PC-3 (cell line): ENCODE results near the gene KANK2. TPM values are rescaled to one million over a fixed set of nuclear protein-coding genes. Genes with fewer than 3 reads are reported as not detected.

Source experiments
- ATAC-seq: fragments of 200-7000 bp; cut with Tn5 transposase; 2 replicates; pipeline ENCODE4 v1.9.1; 2020; ENCODE audit warnings: mild to moderate bottlenecking, moderate library complexity
- BruUV-seq: library from RNA; stranded (reverse); fragments of 400-500 nt; replicated peaks from 2 replicates; lab custom pipeline; 2021; lab: Mats Ljungman, UMichigan
- CTCF ChIA-PET: fragments of 300-600 bp; sonication (Branson Sonifier 250); formaldehyde crosslinking; loops from one replicate; lab custom pipeline; 2022; ENCODE audit warnings: antibody characterized with exemption; lab: Charles Lee
- POLR2A ChIA-PET: fragments of 300-600 bp; sonication (Branson Sonifier 250); formaldehyde crosslinking; loops from one replicate; lab custom pipeline; 2022; ENCODE audit warnings: antibody characterized with exemption; ENCODE audit not compliant: unreplicated experiment; lab: Charles Lee
- DNase-seq: peaks from one replicate; pipeline ENCODE4 v3.0.0-alpha.2; 2015
- H2AFZ ChIP-seq: fragments of 300-600 bp; sonication (generic); 2 replicates; pipeline ENCODE4 v1.6.0; 2016; ENCODE audit warnings: antibody characterized with exemption, low read length
- H3F3A ChIP-seq: fragments of 300-600 bp; sonication (generic); one replicate; pipeline ENCODE4 v1.6.0; 2017; ENCODE audit warnings: antibody characterized with exemption, low read length, control low read depth, mild to moderate bottlenecking; ENCODE audit not compliant: unreplicated experiment
- H3K27ac ChIP-seq: fragments of 300-600 bp; sonication (generic); 2 replicates; pipeline ENCODE4 v1.5.1; 2016; ENCODE audit warnings: mild to moderate bottlenecking, low read length
- H3K27me3 ChIP-seq: fragments of 300-600 bp; sonication (generic); 2 replicates; pipeline ENCODE4 v1.6.1; 2016; ENCODE audit warnings: low read length, mixed read lengths
- H3K36me3 ChIP-seq: fragments of 300-600 bp; sonication (generic); 2 replicates; pipeline ENCODE4 v1.6.1; 2016; ENCODE audit warnings: low read depth, mixed run types, low read length, mixed read lengths
- H3K4me1 ChIP-seq: fragments of 300-600 bp; sonication (generic); 2 replicates; pipeline ENCODE4 v1.5.1; 2016; ENCODE audit warnings: low read length; ENCODE audit not compliant: insufficient read depth
- H3K4me2 ChIP-seq: fragments of 300-600 bp; sonication (generic); 2 replicates; pipeline ENCODE4 v1.6.0; 2016; ENCODE audit warnings: low read length
- H3K4me3 ChIP-seq: fragments of 300-600 bp; sonication (generic); 2 replicates; pipeline ENCODE4 v1.5.1; 2016; ENCODE audit warnings: mild to moderate bottlenecking, low read length, mixed read lengths
- H3K79me2 ChIP-seq: fragments of 300-600 bp; sonication (generic); 2 replicates; pipeline ENCODE4 v1.6.1; 2017; ENCODE audit warnings: low read length, mixed read lengths
- H3K9ac ChIP-seq: fragments of 300-600 bp; sonication (generic); 2 replicates; pipeline ENCODE4 v1.6.0; 2016; ENCODE audit warnings: mild to moderate bottlenecking, low read length
- H3K9me2 ChIP-seq: fragments of 300-600 bp; sonication (generic); replicated peaks from 2 replicates; pipeline ENCODE4 v1.6.1; 2016; ENCODE audit warnings: mixed run types, low read length, mixed read lengths
- H3K9me3 ChIP-seq: fragments of 300-600 bp; sonication (generic); 2 replicates; pipeline ENCODE4 v1.6.1; 2016; ENCODE audit warnings: low read length, mixed read lengths
- H4K20me1 ChIP-seq: fragments of 300-600 bp; sonication (generic); 2 replicates; pipeline ENCODE4 v1.6.1; 2016; ENCODE audit warnings: low read length, mixed read lengths
- EZH2 ChIP-seq: fragments of 300-600 bp; sonication (generic); IDR thresholded peaks from one replicate; pipeline ENCODE4 v1.6.1; 2017; ENCODE audit warnings: antibody characterized with exemption, mild to moderate bottlenecking, low read length; ENCODE audit not compliant: unreplicated experiment
- EZH2phosphoT487 ChIP-seq: fragments of 300-600 bp; sonication (generic); IDR thresholded peaks from 2 replicates; pipeline ENCODE4 v1.6.1; 2018; ENCODE audit warnings: mild to moderate bottlenecking, antibody characterized with exemption, low read length, borderline replicate concordance
- intact Hi-C: fragments of 100-400 bp; cut with micrococcal nuclease; formaldehyde crosslinking; loops from 2 replicates; pipeline ENCODE4 v1.9.0; 2023
- total RNA-seq: library from RNA; depleted of rRNA; stranded (reverse); fragments of >200 nt; gene quantifications from 2 replicates; pipeline ENCODE4 v1.2.3, GENCODE V29; 2014
- TF ChIP-seq, protein P1 (sequence below): fragments of 300-600 bp; sonication (generic); conservative IDR thresholded peaks from 2 replicates; pipeline ENCODE4 v1.5.1; 2017; ENCODE audit warnings: antibody characterized with exemption, low read depth, mild to moderate bottlenecking, low read length

Gene KANK2
- total RNA-seq, 1 experiment from 2014 or later: 98.4 TPM

DNA sequence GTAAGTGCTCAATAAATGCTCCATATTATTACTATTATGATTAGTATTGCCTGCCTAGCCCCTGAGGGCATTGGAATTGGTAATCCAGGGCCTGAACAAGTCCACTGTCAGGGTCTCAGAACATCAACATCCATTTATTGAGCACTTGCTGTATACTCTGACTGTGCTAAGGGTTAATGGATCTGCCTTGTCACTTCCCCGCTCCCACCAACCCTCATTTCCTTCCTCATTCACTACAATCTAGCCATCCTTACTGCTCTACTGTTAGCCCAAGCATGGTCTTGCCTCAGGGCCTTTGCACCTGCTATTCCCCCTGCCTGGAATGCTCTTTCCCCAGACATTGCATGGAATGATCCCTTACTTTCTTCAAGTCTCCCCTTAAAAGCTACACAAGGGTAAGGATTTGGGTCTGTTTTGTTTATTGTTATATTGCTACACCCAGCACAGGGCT, 29.4 kb upstream of the KANK2 start:
- H3K9me3 ChIP-seq: 0 out of 2 replicates have a peak, but pooled peaks cover under 1% of the 10 kb centered on the region
- no peaks in the 10 kb centered on the region for H3K79me2 ChIP-seq
- H2AFZ ChIP-seq: no peak overlapping the region
- no peaks in the 10 kb centered on the region for H3K9me2 ChIP-seq
- BruUV-seq: no TSS peak
- no peaks in the 10 kb centered on the region for H3K27me3 ChIP-seq
- ChIA-PET CTCF (no interaction called here), POLR2A (no interaction called here)
- TF ChIP-seq EZH2 (no peak), EZH2phosphoT487 (no peak)
- TF ChIP-seq, protein P1, sequence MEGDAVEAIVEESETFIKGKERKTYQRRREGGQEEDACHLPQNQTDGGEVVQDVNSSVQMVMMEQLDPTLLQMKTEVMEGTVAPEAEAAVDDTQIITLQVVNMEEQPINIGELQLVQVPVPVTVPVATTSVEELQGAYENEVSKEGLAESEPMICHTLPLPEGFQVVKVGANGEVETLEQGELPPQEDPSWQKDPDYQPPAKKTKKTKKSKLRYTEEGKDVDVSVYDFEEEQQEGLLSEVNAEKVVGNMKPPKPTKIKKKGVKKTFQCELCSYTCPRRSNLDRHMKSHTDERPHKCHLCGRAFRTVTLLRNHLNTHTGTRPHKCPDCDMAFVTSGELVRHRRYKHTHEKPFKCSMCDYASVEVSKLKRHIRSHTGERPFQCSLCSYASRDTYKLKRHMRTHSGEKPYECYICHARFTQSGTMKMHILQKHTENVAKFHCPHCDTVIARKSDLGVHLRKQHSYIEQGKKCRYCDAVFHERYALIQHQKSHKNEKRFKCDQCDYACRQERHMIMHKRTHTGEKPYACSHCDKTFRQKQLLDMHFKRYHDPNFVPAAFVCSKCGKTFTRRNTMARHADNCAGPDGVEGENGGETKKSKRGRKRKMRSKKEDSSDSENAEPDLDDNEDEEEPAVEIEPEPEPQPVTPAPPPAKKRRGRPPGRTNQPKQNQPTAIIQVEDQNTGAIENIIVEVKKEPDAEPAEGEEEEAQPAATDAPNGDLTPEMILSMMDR: no peak
- no peaks in the 10 kb centered on the region for H3K4me1 ChIP-seq
- no peak overlapping the region for H3K4me2 ChIP-seq
- H3K4me3 ChIP-seq: no peak overlapping the region
- intact Hi-C loops: no loop called here
- no peak overlapping the region for H3K9ac ChIP-seq
- no peaks in the 10 kb centered on the region for H3F3A ChIP-seq
- no peaks in the 10 kb centered on the region for H4K20me1 ChIP-seq
- DNase-seq (no peak), ATAC-seq (no peak)
- H3K27ac ChIP-seq: no peak overlapping the region
- H3K36me3 ChIP-seq: peaks cover 17% of the 10 kb centered on the region

DNA sequence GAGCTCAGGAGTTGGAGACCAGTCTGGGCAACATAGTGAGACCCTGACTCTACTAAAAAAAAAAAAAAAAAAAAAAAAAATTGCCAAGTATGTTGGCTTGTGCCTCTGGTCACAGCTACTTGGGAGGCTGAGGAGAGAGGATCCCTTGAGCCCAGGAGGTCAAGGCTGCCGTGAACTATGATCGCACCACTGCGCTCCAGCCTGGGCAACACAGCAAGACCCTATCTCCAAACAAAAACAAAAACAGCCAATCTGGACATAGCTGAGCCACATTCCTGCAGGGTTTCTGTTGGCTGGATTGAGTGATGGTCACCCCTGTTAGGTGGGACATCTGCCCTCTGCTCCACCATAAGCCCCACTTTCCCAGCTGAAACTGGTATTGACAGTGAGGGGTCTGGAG, 28.5 kb upstream of the KANK2 start:
- H3K9ac ChIP-seq: no peak overlapping the region
- no peaks in the 10 kb centered on the region for H3K27me3 ChIP-seq
- DNase-seq: no peak
- POLR2A ChIA-PET: no interaction called here
- peaks cover 8% of the 10 kb centered on the region; the same call in 1 of the 2 replicates for H3K9me3 ChIP-seq
- no peaks in the 10 kb centered on the region for H4K20me1 ChIP-seq
- H3K4me1 ChIP-seq: no peaks in the 10 kb centered on the region
- no peak for TF ChIP-seq EZH2phosphoT487
- TF ChIP-seq, protein P1: no peak
- no peak for TF ChIP-seq EZH2
- H3K27ac ChIP-seq: no peak overlapping the region
- intact Hi-C loops: no loop called here
- ATAC-seq: no peak
- H3K4me2 ChIP-seq: no peak overlapping the region
- CTCF ChIA-PET: no interaction called here
- peaks cover 26% of the 10 kb centered on the region for H3K36me3 ChIP-seq
- BruUV-seq: no TSS peak
- no peaks in the 10 kb centered on the region for H3K79me2 ChIP-seq
- no peaks in the 10 kb centered on the region for H3F3A ChIP-seq
- H2AFZ ChIP-seq: no peak overlapping the region
- no peaks in the 10 kb centered on the region for H3K9me2 ChIP-seq
- H3K4me3 ChIP-seq: no peak overlapping the region

DNA sequence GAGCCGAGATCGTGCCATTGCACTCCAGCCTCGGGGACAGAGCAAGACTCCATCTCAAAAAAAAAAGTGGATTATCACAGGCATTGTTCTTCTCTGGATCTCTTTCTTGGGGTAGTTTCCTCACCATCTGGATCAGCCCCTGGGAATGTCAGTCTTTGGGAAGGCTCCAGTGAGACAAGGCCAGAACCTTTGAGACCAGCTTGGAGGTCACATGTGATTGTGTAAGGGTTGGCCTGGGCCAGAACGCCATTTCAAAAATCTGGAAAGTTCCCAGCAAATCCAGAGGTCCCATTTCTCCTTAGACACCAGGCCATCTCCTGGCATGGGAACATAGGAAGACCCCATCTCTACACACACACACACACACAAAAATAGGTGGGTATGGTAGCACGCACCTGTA, 27.8 kb upstream of the KANK2 start:
- H3K9me3 ChIP-seq: peaks cover 8% of the 10 kb centered on the region; the same call in 1 of the 2 replicates
- H2AFZ ChIP-seq: no peak overlapping the region
- no peaks in the 10 kb centered on the region for H3K9me2 ChIP-seq
- H3K79me2 ChIP-seq: no peaks in the 10 kb centered on the region
- H3K27ac ChIP-seq: no peak overlapping the region
- H3K4me3 ChIP-seq: no peak overlapping the region
- no peaks in the 10 kb centered on the region for H3K27me3 ChIP-seq
- DNase-seq (no peak), ATAC-seq (no peak)
- no peaks in the 10 kb centered on the region for H4K20me1 ChIP-seq
- TF ChIP-seq EZH2 (no peak), EZH2phosphoT487 (no peak)
- TF ChIP-seq, protein P1: no peak
- CTCF ChIA-PET: no interaction called here
- BruUV-seq: no TSS peak
- peaks cover 26% of the 10 kb centered on the region for H3K36me3 ChIP-seq
- POLR2A ChIA-PET: no interaction called here
- H3K9ac ChIP-seq: no peak overlapping the region
- intact Hi-C loops: no loop called here
- no peaks in the 10 kb centered on the region for H3K4me1 ChIP-seq
- H3F3A ChIP-seq: no peaks in the 10 kb centered on the region
- no peak overlapping the region for H3K4me2 ChIP-seq
